ENCODE measurements around the gene NAA11.

Gene NAA11

GRCh38 chr4:79341893-79342653 lies 16.2 kb upstream of the NAA11 start:
- Histone ChIP-seq H3K4me1 (ENCODE audit: control insufficient read depth in 5 of 5, insufficient read depth in 5 of 5, low read length in 5 of 5) (peaks cover 0 to 13% (median 5%) of the 10 kb centered on the region in 5 donors), H3K27ac (ENCODE audit: low read depth, low read length) (no peak overlapping the region), H3K36me3 (ENCODE audit: control insufficient read depth in 5 of 5, insufficient read depth in 5 of 5, low read length in 5 of 5) (no peaks in the 10 kb centered on the region), H3K4me3 (ENCODE audit: low read depth in 1 of 5, low read length in 5 of 5) (no peak overlapping the region), H3K27me3 (ENCODE audit: control insufficient read depth in 5 of 5, insufficient read depth in 4 of 5, low read length in 5 of 5) (no peaks in the 10 kb centered on the region), H3K9me3 (ENCODE audit: control insufficient read depth in 5 of 5, low read length in 5 of 5) (peaks cover 0 to 24% (median 9%) of the 10 kb centered on the region in 5 donors), H3K9ac (ENCODE audit: low read length in 5 of 5) (no peak overlapping the region)

- Histone ChIP-seq H3K4me1 (ENCODE audit: control insufficient read depth in 5 of 5, insufficient read depth in 5 of 5, low read length in 5 of 5) (no peaks in the 10 kb centered on the region), H3K9ac (ENCODE audit: low read length in 5 of 5) (no peak overlapping the region), H3K27ac (ENCODE audit: low read depth, low read length) (no peak overlapping the region), H3K27me3 (ENCODE audit: control insufficient read depth in 5 of 5, insufficient read depth in 4 of 5, low read length in 5 of 5) (no peaks in the 10 kb centered on the region), H3K36me3 (ENCODE audit: control insufficient read depth in 5 of 5, insufficient read depth in 5 of 5, low read length in 5 of 5) (no peaks in the 10 kb centered on the region), H3K4me3 (ENCODE audit: low read depth in 1 of 5, low read length in 5 of 5) (no peak overlapping the region), H3K9me3 (ENCODE audit: control insufficient read depth in 5 of 5, low read length in 5 of 5) (peaks cover 0 to 24% (median 9%) of the 10 kb centered on the region in 5 donors)
Measured at GRCh38 chr4:79340568-79340967, 14.7 kb upstream of the NAA11 start.

GRCh38 chr4:79338148-79338547 lies 12.3 kb upstream of the NAA11 start:
- no peak overlapping the region for H3K4me3 ChIP-seq (ENCODE audit: low read depth in 1 of 5, low read length in 5 of 5)
- no peak overlapping the region for H3K9ac ChIP-seq (ENCODE audit: low read length in 5 of 5)
- H3K27me3 ChIP-seq (ENCODE audit: control insufficient read depth in 5 of 5, insufficient read depth in 4 of 5, low read length in 5 of 5) = no peaks in the 10 kb centered on the region
- H3K4me1 ChIP-seq (ENCODE audit: control insufficient read depth in 5 of 5, insufficient read depth in 5 of 5, low read length in 5 of 5) = no peaks in the 10 kb centered on the region
- H3K27ac ChIP-seq (ENCODE audit: low read depth, low read length) = no peak overlapping the region
- H3K36me3 ChIP-seq (ENCODE audit: control insufficient read depth in 5 of 5, insufficient read depth in 5 of 5, low read length in 5 of 5) = no peaks in the 10 kb centered on the region
- peaks cover 0 to 12% (median 6%) of the 10 kb centered on the region in 5 donors for H3K9me3 ChIP-seq (ENCODE audit: control insufficient read depth in 5 of 5, low read length in 5 of 5)

- H3K27me3 ChIP-seq (ENCODE audit: control insufficient read depth in 5 of 5, insufficient read depth in 4 of 5, low read length in 5 of 5) = no peaks in the 10 kb centered on the region
- H3K4me3 ChIP-seq (ENCODE audit: low read depth in 1 of 5, low read length in 5 of 5) = no peak overlapping the region
- no peak overlapping the region for H3K9ac ChIP-seq (ENCODE audit: low read length in 5 of 5)
- H3K36me3 ChIP-seq (ENCODE audit: control insufficient read depth in 5 of 5, insufficient read depth in 5 of 5, low read length in 5 of 5) = no peaks in the 10 kb centered on the region
- no peaks in the 10 kb centered on the region for H3K9me3 ChIP-seq (ENCODE audit: control insufficient read depth in 5 of 5, low read length in 5 of 5)
- no peaks in the 10 kb centered on the region for H3K4me1 ChIP-seq (ENCODE audit: control insufficient read depth in 5 of 5, insufficient read depth in 5 of 5, low read length in 5 of 5)
- no peak overlapping the region for H3K27ac ChIP-seq (ENCODE audit: low read depth, low read length)
Measured at GRCh38 chr4:79334783-79335182, 8.9 kb upstream of the NAA11 start.

- no peak overlapping the region for H3K27ac ChIP-seq (ENCODE audit: low read depth, low read length)
- H3K27me3 ChIP-seq (ENCODE audit: control insufficient read depth in 5 of 5, insufficient read depth in 4 of 5, low read length in 5 of 5) = no peaks in the 10 kb centered on the region
- H3K4me1 ChIP-seq (ENCODE audit: control insufficient read depth in 5 of 5, insufficient read depth in 5 of 5, low read length in 5 of 5) = no peaks in the 10 kb centered on the region
Measured at GRCh38 chr4:79334341-79334740, 8.5 kb upstream of the NAA11 start.

GRCh38 chr4:79331126-79331876 lies 5.4 kb upstream of the NAA11 start:
- H3K36me3 ChIP-seq (ENCODE audit: control insufficient read depth in 5 of 5, insufficient read depth in 5 of 5, low read length in 5 of 5) = no peaks in the 10 kb centered on the region
- H3K9ac ChIP-seq (ENCODE audit: low read length in 5 of 5) = no peak overlapping the region
- H3K27ac ChIP-seq (ENCODE audit: low read depth, low read length) = no peak overlapping the region
- no peak overlapping the region for H3K4me3 ChIP-seq (ENCODE audit: low read depth in 1 of 5, low read length in 5 of 5)
- no peaks in the 10 kb centered on the region for H3K4me1 ChIP-seq (ENCODE audit: control insufficient read depth in 5 of 5, insufficient read depth in 5 of 5, low read length in 5 of 5)
- H3K27me3 ChIP-seq (ENCODE audit: control insufficient read depth in 5 of 5, insufficient read depth in 4 of 5, low read length in 5 of 5) = no peaks in the 10 kb centered on the region
- H3K9me3 ChIP-seq (ENCODE audit: control insufficient read depth in 5 of 5, low read length in 5 of 5) = no peaks in the 10 kb centered on the region

More at GRCh38 chr4:79334341-79334740, 8.5 kb upstream of the NAA11 start:
- Histone ChIP-seq H3K9me3 (ENCODE audit: control insufficient read depth in 5 of 5, low read length in 5 of 5) (no peaks in the 10 kb centered on the region), H3K4me3 (ENCODE audit: low read depth in 1 of 5, low read length in 5 of 5) (no peak overlapping the region), H3K9ac (ENCODE audit: low read length in 5 of 5) (no peak overlapping the region), H3K36me3 (ENCODE audit: control insufficient read depth in 5 of 5, insufficient read depth in 5 of 5, low read length in 5 of 5) (no peaks in the 10 kb centered on the region)

- Histone ChIP-seq H3K27ac (ENCODE audit: low read depth, low read length) (no peak overlapping the region), H3K9ac (ENCODE audit: low read length in 5 of 5) (no peak overlapping the region), H3K27me3 (ENCODE audit: control insufficient read depth in 5 of 5, insufficient read depth in 4 of 5, low read length in 5 of 5) (no peaks in the 10 kb centered on the region), H3K9me3 (ENCODE audit: control insufficient read depth in 5 of 5, low read length in 5 of 5) (no peaks in the 10 kb centered on the region), H3K4me1 (ENCODE audit: control insufficient read depth in 5 of 5, insufficient read depth in 5 of 5, low read length in 5 of 5) (no peaks in the 10 kb centered on the region), H3K36me3 (ENCODE audit: control insufficient read depth in 5 of 5, insufficient read depth in 5 of 5, low read length in 5 of 5) (no peaks in the 10 kb centered on the region), H3K4me3 (ENCODE audit: low read depth in 1 of 5, low read length in 5 of 5) (no peak overlapping the region)
Measured at GRCh38 chr4:79330720-79331119, 4.9 kb upstream of the NAA11 start.

GRCh38 chr4:79325436-79325835 lies 425 bp downstream of the NAA11 start:
- H3K9ac ChIP-seq (ENCODE audit: low read length in 5 of 5) = no peak overlapping the region
- H3K9me3 ChIP-seq (ENCODE audit: control insufficient read depth in 5 of 5, low read length in 5 of 5) = no peaks in the 10 kb centered on the region
- H3K36me3 ChIP-seq (ENCODE audit: control insufficient read depth in 5 of 5, insufficient read depth in 5 of 5, low read length in 5 of 5) = no peaks in the 10 kb centered on the region
- no peak overlapping the region for H3K4me3 ChIP-seq (ENCODE audit: low read depth in 1 of 5, low read length in 5 of 5)
- no peak overlapping the region for H3K27ac ChIP-seq (ENCODE audit: low read depth, low read length)
- no peaks in the 10 kb centered on the region for H3K27me3 ChIP-seq (ENCODE audit: control insufficient read depth in 5 of 5, insufficient read depth in 4 of 5, low read length in 5 of 5)
- no peaks in the 10 kb centered on the region for H3K4me1 ChIP-seq (ENCODE audit: control insufficient read depth in 5 of 5, insufficient read depth in 5 of 5, low read length in 5 of 5)

- no peaks in the 10 kb centered on the region for H3K36me3 ChIP-seq (ENCODE audit: control insufficient read depth in 5 of 5, insufficient read depth in 5 of 5, low read length in 5 of 5)
- no peaks in the 10 kb centered on the region for H3K9me3 ChIP-seq (ENCODE audit: control insufficient read depth in 5 of 5, low read length in 5 of 5)
- no peak overlapping the region for H3K9ac ChIP-seq (ENCODE audit: low read length in 5 of 5)
- H3K27me3 ChIP-seq (ENCODE audit: control insufficient read depth in 5 of 5, insufficient read depth in 4 of 5, low read length in 5 of 5) = no peaks in the 10 kb centered on the region
- H3K27ac ChIP-seq (ENCODE audit: low read depth, low read length) = no peak overlapping the region
- H3K4me3 ChIP-seq (ENCODE audit: low read depth in 1 of 5, low read length in 5 of 5) = no peak overlapping the region
- no peaks in the 10 kb centered on the region for H3K4me1 ChIP-seq (ENCODE audit: control insufficient read depth in 5 of 5, insufficient read depth in 5 of 5, low read length in 5 of 5)
Measured at GRCh38 chr4:79319975-79320374, 5.9 kb downstream of the NAA11 start.

GRCh38 chr4:79317711-79318110 lies 8.2 kb downstream of the NAA11 start:
- Histone ChIP-seq H3K27me3 (ENCODE audit: control insufficient read depth in 5 of 5, insufficient read depth in 4 of 5, low read length in 5 of 5) (no peaks in the 10 kb centered on the region), H3K36me3 (ENCODE audit: control insufficient read depth in 5 of 5, insufficient read depth in 5 of 5, low read length in 5 of 5) (no peaks in the 10 kb centered on the region), H3K4me1 (ENCODE audit: control insufficient read depth in 5 of 5, insufficient read depth in 5 of 5, low read length in 5 of 5) (no peaks in the 10 kb centered on the region), H3K27ac (ENCODE audit: low read depth, low read length) (no peak overlapping the region), H3K9ac (ENCODE audit: low read length in 5 of 5) (no peak overlapping the region), H3K4me3 (ENCODE audit: low read depth in 1 of 5, low read length in 5 of 5) (no peak overlapping the region), H3K9me3 (ENCODE audit: control insufficient read depth in 5 of 5, low read length in 5 of 5) (no peaks in the 10 kb centered on the region)

Data from subcutaneous abdominal adipose tissue (tissue), 5 donors.